GM10266 (cell line): Measurements from ENCODE around the gene WDR45.

Source experiments
- DNase-seq: peaks from one replicate; pipeline ENCODE4 v3.0.0; 2012; ENCODE audit errors: extremely low spot score
- CTCF ChIP-seq: IDR thresholded peaks from 2 replicates; pipeline ENCODE4 v1.5.1; 2012; ENCODE audit warnings: mild to moderate bottlenecking, low read depth; ENCODE audit not compliant: control insufficient read depth, insufficient read depth; ENCODE audit errors: missing control alignments

WDR45 gene

GRCh38 chrX:49075347-49075746, 4.3 kb downstream of the WDR45 start:
- no peak for DNase-seq
- TF ChIP-seq CTCF: no peak

GRCh38 chrX:49073601-49074575, 5.8 kb downstream of the WDR45 start, which contains the start of gene PRAF2:
Gene PRAF2 (minus strand): TSS chrX:49074002. CDS start chrX:49073987, 15 bp downstream.
- DNase-seq: peak; percentile 91

GRCh38 chrX:49072712-49073095, 7.0 kb downstream of the WDR45 start:
- no peak for TF ChIP-seq CTCF
- DNase-seq: no peak

More at GRCh38 chrX:49073601-49074575, 5.8 kb downstream of the WDR45 start, which contains the start of gene PRAF2:
- TF ChIP-seq CTCF: no peak

- no peak for DNase-seq
- TF ChIP-seq CTCF: no peak
These were observed 7.6 kb downstream of the WDR45 start for GRCh38 chrX:49071877-49072711.

- TF ChIP-seq CTCF: no peak
- DNase-seq: no peak
These were observed 8.7 kb downstream of the WDR45 start for GRCh38 chrX:49070988-49071387.

- no peak for TF ChIP-seq CTCF
- no peak for DNase-seq
These were observed 10.6 kb downstream of the WDR45 start for GRCh38 chrX:49069038-49069437.
